Activated T-cell treated with anti-CD3 and anti-CD28 coated beads, Interleukin-2, amount 50 U/mL, for 48 hours (primary cell): ENCODE results near the gene ALG14.
"Not testable (repeated sequence)": the region's sequence is repeated elsewhere in the genome, so short reads cannot be mapped to it uniquely, and the experiment has no call there.

Experiments used
- DNase-seq, 2 experiments: peaks; one replicate each; pipeline ENCODE4 v3.0.0-alpha.2; 2020

Gene ALG14

GRCh38 chr1:95005584-95005983, 67.2 kb downstream of the ALG14 start:
- no peak for DNase-seq

GRCh38 chr1:95004013-95004412, 68.7 kb downstream of the ALG14 start:
- no peak for DNase-seq

GRCh38 chr1:95003433-95003738, 69.4 kb downstream of the ALG14 start:
- no peak for DNase-seq

- no peak for DNase-seq
These were observed 70.0 kb downstream of the ALG14 start for GRCh38 chr1:95002540-95003432.

- no peak for DNase-seq
These were observed 70.6 kb downstream of the ALG14 start for GRCh38 chr1:95002164-95002539.

- DNase-seq = no peak
These were observed 73.2 kb downstream of the ALG14 start for GRCh38 chr1:94999456-95000131.

GRCh38 chr1:94998748-94999147, 74.0 kb downstream of the ALG14 start:
- DNase-seq = no peak

- no peak for DNase-seq
These were observed 74.6 kb downstream of the ALG14 start for GRCh38 chr1:94998114-94998513.

GRCh38 chr1:94995536-94995935, 77.2 kb downstream of the ALG14 start:
- DNase-seq = not testable (repeated sequence)

- no peak for DNase-seq
These were observed 77.9 kb downstream of the ALG14 start for GRCh38 chr1:94994805-94995204.

GRCh38 chr1:94993931-94994645, 78.7 kb downstream of the ALG14 start:
- DNase-seq = no peak

- DNase-seq = no peak
These were observed 79.7 kb downstream of the ALG14 start for GRCh38 chr1:94992863-94993563.

GRCh38 chr1:94992161-94992560, 80.6 kb downstream of the ALG14 start:
- no peak for DNase-seq

GRCh38 chr1:94989911-94990473, 82.8 kb downstream of the ALG14 start:
- no peak for DNase-seq

GRCh38 chr1:94989398-94989797, 83.4 kb downstream of the ALG14 start:
- no peak for DNase-seq

- DNase-seq = no peak
These were observed 84.4 kb downstream of the ALG14 start for GRCh38 chr1:94988356-94988755.

GRCh38 chr1:94986783-94987182, 86.0 kb downstream of the ALG14 start:
- no peak for DNase-seq

- DNase-seq = no peak
These were observed 89.5 kb downstream of the ALG14 start for GRCh38 chr1:94983171-94983739.

- DNase-seq = no peak
These were observed 90.4 kb downstream of the ALG14 start for GRCh38 chr1:94982398-94982797.

- no peak for DNase-seq
These were observed 91.2 kb downstream of the ALG14 start for GRCh38 chr1:94981575-94981973.

GRCh38 chr1:94980582-94981574, 91.9 kb downstream of the ALG14 start:
- no peak for DNase-seq
